KMS-11 (cell line): ENCODE results near the gene CDK3.

Experiments
- H2AFZ ChIP-seq: fragments of 200-600 bp; sonication (generic); 2 replicates; pipeline ENCODE4 v1.6.1; 2016; ENCODE audit warnings: antibody characterized with exemption, mixed run types, low read depth
- H3K27ac ChIP-seq: fragments of 200-600 bp; sonication (generic); 2 replicates; pipeline ENCODE4 v1.6.1; 2016; ENCODE audit warnings: mild to moderate bottlenecking, mixed run types
- H3K27me3 ChIP-seq: fragments of 200-600 bp; sonication (generic); 2 replicates; pipeline ENCODE4 v1.6.1; 2017; ENCODE audit warnings: mild to moderate bottlenecking, low read depth, mixed run types, moderate library complexity; ENCODE audit not compliant: insufficient read depth
- H3K36me3 ChIP-seq: fragments of 200-600 bp; sonication (generic); 2 replicates; pipeline ENCODE4 v1.6.1; 2017; ENCODE audit warnings: mild to moderate bottlenecking, mixed run types; ENCODE audit not compliant: insufficient read depth
- H3K4me1 ChIP-seq: fragments of 200-600 bp; sonication (generic); 2 replicates; pipeline ENCODE4 v1.6.1; 2016; ENCODE audit warnings: mild to moderate bottlenecking, low read depth, mixed run types; ENCODE audit not compliant: poor library complexity, severe bottlenecking
- H3K4me2 ChIP-seq: fragments of 200-600 bp; sonication (generic); 2 replicates; pipeline ENCODE4 v1.7.0; 2016; ENCODE audit warnings: mild to moderate bottlenecking, mixed run types
- H3K4me3 ChIP-seq: fragments of 200-600 bp; sonication (generic); IDR thresholded peaks from 2 replicates; pipeline ENCODE4 v1.6.1; 2017; ENCODE audit warnings: low read depth, low read length, mixed read lengths; ENCODE audit not compliant: insufficient read depth
- H3K79me2 ChIP-seq: fragments of 200-600 bp; sonication (generic); 2 replicates; pipeline ENCODE4 v1.6.1; 2016; ENCODE audit warnings: low read depth, mixed run types; ENCODE audit not compliant: insufficient read depth
- H3K9ac ChIP-seq: fragments of 200-600 bp; sonication (generic); 2 replicates; pipeline ENCODE4 v1.6.1; 2016; ENCODE audit warnings: mild to moderate bottlenecking, mixed run types
- H4K20me1 ChIP-seq: fragments of 200-600 bp; sonication (generic); 2 replicates; pipeline ENCODE4 v1.6.1; 2016; ENCODE audit warnings: mild to moderate bottlenecking, mixed run types; ENCODE audit not compliant: insufficient read depth
- TF ChIP-seq, protein P1 (sequence below): fragments of 200-600 bp; sonication (generic); conservative IDR thresholded peaks from 2 replicates; pipeline ENCODE4 v1.6.1; 2017; ENCODE audit warnings: low read depth, mild to moderate bottlenecking, antibody characterized with exemption, low read length, moderate library complexity, mixed read lengths

Gene CDK3

DNA sequence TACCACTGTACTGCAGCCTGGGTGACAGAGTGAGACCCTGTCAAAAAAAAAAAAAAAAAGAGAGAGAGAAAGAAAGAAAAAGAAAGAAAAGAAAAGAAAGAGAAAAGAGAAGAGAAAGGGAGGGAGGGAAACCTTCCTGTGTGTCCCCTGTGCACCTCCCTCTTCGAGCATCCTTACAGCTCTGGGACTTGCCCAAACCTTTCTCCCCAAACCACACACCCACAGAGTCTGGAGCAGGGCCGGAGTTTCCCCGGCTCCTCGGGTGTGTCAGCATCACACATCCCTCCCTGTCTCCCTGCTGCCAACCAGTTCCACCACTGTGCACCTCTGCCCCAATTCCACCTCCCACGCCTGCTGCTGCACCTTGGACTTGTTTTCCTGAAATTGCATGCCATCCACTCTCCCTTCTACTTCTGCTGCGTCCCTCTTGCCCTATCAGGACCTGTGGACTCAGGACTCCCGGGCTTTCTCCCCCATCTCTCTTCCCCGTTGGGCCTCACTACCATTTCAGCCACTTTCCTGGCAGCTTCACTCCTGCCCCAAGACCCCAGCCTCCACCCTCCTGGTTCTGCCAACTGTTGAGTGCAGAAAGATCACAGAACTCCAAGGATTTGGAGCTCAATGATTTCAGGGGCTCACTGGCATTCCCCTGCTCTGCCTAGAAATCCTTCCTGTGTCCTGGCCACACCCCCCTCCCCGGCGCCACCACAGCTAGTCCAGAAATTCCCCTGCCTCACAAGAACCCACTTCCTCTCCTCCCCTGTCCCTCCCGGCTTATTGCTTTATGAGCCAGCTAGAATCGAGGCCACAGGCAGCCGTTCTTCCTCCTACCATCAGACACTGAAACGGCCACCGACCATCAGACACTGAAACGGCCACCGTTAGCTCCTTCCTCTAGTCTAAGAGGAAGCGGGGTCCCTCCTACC lies 3.7 kb upstream of the CDK3 start:
- no peaks in the 10 kb centered on the region for H4K20me1 ChIP-seq
- no peak overlapping the region for H3K4me2 ChIP-seq
- no peak overlapping the region for H3K4me3 ChIP-seq
- no peak overlapping the region for H3K9ac ChIP-seq
- H2AFZ ChIP-seq = no peak overlapping the region
- H3K4me1 ChIP-seq = peaks cover 7% of the 10 kb centered on the region
- H3K36me3 ChIP-seq = no peaks in the 10 kb centered on the region
- no peaks in the 10 kb centered on the region for H3K27me3 ChIP-seq
- no peak overlapping the region for H3K27ac ChIP-seq
- no peaks in the 10 kb centered on the region for H3K79me2 ChIP-seq
- TF ChIP-seq, protein P1, sequence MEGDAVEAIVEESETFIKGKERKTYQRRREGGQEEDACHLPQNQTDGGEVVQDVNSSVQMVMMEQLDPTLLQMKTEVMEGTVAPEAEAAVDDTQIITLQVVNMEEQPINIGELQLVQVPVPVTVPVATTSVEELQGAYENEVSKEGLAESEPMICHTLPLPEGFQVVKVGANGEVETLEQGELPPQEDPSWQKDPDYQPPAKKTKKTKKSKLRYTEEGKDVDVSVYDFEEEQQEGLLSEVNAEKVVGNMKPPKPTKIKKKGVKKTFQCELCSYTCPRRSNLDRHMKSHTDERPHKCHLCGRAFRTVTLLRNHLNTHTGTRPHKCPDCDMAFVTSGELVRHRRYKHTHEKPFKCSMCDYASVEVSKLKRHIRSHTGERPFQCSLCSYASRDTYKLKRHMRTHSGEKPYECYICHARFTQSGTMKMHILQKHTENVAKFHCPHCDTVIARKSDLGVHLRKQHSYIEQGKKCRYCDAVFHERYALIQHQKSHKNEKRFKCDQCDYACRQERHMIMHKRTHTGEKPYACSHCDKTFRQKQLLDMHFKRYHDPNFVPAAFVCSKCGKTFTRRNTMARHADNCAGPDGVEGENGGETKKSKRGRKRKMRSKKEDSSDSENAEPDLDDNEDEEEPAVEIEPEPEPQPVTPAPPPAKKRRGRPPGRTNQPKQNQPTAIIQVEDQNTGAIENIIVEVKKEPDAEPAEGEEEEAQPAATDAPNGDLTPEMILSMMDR = no peak

DNA sequence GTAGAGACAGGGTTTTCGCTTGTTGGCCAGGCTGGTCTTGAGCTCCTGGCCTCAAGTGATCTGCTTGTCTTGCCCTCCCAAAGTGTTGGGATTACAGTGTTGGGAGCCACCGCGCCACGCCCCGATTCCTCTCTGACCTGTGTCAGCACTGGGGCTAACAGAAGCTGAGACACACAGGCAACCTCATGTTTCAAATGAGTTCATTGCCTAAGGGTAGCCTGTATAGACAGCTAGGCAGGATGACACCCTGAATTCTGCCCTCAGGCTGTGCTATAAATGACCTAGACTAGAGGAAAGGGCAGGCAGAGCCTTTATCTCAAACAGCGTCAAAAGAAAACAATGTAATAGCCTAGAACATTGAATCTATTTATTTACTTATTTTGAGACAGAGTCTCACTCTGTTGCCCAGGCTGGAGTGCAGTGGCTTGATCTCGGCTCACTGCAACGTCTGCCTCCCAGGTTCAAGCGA lies 2.3 kb upstream of the CDK3 start:
- Histone ChIP-seq H3K27me3 (no peaks in the 10 kb centered on the region), H2AFZ (no peak overlapping the region), H3K4me2 (no peak overlapping the region), H3K4me3 (no peak overlapping the region), H3K36me3 (no peaks in the 10 kb centered on the region), H3K4me1 (peaks cover 7% of the 10 kb centered on the region), H3K79me2 (no peaks in the 10 kb centered on the region), H3K9ac (no peak overlapping the region), H3K27ac (no peak overlapping the region), H4K20me1 (no peaks in the 10 kb centered on the region)
- TF ChIP-seq, protein P1 = no peak

DNA sequence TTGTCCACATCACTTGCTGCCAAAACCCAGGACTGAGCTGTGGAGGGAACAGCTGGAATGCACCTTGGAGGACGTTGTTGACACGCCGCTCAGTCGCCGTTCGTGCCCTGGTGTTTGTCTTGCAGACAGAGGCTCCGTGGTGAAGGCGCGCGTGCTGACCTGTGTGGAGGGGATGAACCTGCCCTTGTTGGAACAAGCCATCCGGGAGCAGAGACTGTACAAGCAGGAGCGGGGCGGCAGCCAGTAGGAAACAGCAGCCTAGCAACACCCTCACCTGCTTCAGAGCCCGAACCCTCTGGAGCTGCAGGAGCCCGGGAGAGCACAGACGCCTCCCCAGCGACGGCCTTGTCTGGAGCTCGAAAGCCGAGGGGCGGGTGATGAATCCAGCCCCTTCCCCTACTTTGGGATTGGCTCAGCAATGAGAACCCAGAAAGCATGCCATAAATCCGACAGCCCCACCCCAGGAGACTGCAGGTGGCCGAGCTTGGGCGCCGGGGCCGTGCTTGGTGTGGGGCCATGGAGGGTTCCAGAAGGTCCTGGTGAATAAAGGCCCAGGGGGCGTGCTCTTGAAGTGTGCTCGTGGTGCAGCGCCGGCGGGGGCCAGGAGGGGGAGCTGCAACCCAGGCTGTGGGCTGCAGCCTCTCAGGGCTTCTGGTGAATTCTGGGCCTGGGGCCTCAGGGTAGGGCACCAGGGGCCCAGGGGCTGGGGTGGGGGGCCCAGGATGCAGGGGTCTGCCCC lies 470 bp upstream of the CDK3 start:
- Histone ChIP-seq H3K79me2 (no peaks in the 10 kb centered on the region), H3K36me3 (no peaks in the 10 kb centered on the region), H3K4me3 (no peak overlapping the region), H3K27ac (no peak overlapping the region), H4K20me1 (no peaks in the 10 kb centered on the region), H3K4me2 (no peak overlapping the region; the same call in 1 of the 2 replicates), H3K4me1 (peaks cover 7% of the 10 kb centered on the region), H3K27me3 (no peaks in the 10 kb centered on the region), H3K9ac (no peak overlapping the region), H2AFZ (peak overlapping the region; percentile 41; the same call in 1 of the 2 replicates)
- TF ChIP-seq, protein P1 = peak; percentile 89

DNA sequence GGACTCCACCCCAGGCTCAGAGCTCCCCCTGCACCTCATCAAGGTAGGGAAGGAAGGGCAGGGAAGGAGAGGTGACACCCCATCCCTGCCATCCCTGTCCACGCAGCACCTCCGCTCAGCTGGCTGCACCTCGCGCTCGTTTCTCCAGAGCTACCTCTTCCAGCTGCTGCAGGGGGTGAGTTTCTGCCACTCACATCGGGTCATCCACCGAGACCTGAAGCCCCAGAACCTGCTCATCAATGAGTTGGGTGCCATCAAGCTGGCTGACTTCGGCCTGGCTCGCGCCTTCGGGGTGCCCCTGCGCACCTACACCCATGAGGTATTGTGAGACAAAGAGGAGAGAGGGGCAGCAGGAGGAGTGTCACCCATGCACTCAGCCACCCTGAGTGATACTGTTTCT lies 1.4 kb downstream of the CDK3 start:
- H3K4me1 ChIP-seq = peaks cover 15% of the 10 kb centered on the region
- no peak overlapping the region for H2AFZ ChIP-seq
- H4K20me1 ChIP-seq = no peaks in the 10 kb centered on the region
- no peak overlapping the region for H3K27ac ChIP-seq
- no peaks in the 10 kb centered on the region for H3K27me3 ChIP-seq
- no peak overlapping the region for H3K4me3 ChIP-seq
- no peaks in the 10 kb centered on the region for H3K79me2 ChIP-seq
- TF ChIP-seq, protein P1 = no peak
- no peak overlapping the region for H3K9ac ChIP-seq
- no peaks in the 10 kb centered on the region for H3K36me3 ChIP-seq
- H3K4me2 ChIP-seq = no peak overlapping the region
